HG03432 (cell line): ENCODE measurements around the gene GPC6.

Experiments used
- ATAC-seq: cut with Tn5 transposase; IDR thresholded peaks from one replicate; pipeline ENCODE4 v1.9.1; 2021; ENCODE audit warnings: mild to moderate bottlenecking, moderate library complexity; ENCODE audit not compliant: unreplicated experiment

Gene GPC6

DNA sequence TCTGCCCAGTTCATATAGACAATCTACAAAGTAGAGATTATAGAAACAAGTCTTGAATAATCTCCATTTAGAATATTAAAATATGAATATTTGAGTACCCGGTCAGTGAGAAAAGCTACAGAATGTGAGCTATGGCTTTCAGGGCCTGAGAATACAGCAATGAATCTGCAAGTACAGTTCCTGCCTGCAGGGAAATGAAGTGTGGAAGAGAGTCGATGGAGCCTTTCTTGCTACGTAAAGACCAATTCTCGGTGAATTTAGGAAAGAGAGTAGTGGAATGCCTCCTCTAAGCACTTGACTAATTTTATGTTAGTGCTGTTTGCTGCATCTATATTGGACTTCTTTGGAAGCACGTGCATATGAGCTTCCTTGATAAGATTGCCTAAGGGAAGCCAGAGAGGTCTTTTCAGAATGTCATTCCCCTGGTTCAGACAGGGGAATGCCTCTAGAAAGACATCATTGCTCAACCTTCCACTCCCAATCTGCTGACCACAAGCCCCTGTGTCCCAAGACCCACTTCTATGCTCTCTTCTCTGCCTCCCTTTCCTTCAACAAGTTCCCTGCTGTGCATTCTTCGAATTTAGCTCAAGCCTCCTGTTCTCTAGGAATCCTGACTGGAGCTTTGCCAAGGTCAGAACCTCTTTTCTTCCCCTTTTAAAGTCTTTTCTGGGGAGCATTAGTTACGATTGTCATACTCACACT, 41.9 kb downstream of the GPC6 start:
- no peak for ATAC-seq

DNA sequence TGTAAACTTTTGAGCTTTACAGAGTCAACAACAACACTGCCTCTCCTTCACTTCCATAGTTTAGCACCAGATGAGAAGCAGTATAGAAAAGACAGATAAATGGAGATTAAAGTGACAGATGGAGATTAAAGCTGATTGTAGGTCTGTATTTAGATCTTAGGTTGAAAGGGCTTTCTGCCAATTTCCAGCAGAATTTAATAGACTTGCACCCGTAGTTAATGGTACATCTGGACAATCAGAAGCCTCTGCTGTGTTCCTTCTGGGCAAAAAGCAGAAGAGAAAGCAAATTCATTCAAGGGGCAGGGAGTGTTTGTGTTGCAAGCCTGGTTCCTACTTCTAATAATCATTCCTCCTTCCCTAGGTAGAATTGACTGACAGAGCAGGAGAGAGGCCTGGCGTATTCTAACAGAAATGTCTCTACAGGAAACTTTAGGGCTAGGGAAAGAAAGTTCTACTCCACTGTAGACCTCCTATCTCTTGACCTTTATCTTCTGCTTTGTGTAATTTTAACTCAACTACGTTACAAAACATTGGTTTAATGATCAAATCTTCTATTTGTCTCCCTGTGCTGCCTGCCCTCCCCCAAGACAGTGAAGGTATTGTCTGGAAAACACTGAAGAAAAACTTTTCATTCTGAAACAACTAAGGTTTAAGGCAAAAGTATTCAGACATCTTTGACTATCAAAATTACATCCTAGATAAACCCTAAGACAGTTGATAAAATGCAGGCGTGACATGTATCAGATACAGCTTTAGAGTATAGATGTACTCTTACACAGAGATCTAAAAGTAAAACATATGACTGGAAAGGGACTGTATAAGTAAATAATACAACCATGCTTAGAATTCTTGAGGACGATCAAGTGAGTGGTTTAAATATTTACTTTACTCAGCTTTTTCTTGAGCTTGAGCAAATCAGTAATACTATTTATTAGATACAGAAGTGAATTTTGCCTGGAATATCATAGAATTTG, 44.4 kb downstream of the GPC6 start:
- no peak for ATAC-seq

DNA sequence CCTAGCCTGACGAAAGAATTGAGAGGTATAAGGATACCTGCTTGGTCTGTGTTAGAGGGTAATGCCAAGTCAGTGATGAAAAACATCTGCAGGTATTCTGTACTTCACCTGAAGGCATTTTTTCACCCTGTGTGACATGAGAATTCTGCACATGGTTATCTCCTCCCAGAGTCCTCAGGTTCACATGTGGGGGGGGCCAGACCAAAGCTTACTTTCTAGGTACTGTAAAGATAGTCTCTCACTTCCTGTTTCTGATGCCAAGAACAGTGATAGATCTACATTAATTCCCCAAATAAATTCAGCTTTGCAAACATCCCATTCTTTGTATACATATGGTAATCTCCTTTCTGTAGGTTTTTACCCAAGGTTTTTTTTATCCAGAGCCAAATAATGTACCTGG, 53.4 kb downstream of the GPC6 start:
- no peak for ATAC-seq

DNA sequence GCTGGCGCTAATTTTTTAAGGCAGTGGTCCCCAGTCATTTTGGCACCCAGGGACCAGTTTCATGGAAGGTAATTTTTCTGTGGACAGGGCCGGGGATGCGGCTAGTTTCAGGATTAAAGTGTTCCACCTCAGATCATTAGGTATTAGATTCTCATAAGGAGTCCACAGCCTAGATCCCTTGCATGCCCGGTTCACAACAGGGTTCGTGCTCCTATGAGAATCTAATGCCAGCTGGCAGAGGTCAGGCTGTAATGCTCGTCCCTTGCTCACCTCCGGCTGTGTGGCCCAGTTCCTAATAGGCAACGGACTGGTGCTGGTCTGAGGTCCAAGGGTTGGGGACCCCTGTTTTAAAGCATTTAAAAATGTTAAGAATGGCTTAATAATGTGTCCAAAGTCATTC, 54.1 kb downstream of the GPC6 start:
- no peak for ATAC-seq

DNA sequence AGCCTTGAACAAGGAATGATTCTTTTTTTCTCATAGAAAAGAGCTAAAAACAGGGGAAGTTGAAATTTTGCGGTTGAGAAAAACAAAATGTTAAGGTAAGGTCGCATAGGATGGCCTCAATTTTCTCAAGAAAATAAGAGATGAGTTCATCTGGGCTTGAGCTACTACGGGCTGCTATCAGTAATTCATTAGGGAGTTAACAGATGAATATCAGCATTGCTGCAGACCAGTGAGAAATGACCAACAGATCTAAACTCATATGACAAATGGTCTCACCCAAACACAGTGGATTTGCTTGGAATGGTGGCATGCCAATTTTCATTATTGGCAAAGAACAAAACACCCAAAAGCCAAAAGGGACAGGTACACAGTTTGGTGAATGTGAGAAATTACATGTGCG, 56.6 kb downstream of the GPC6 start:
- no peak for ATAC-seq

DNA sequence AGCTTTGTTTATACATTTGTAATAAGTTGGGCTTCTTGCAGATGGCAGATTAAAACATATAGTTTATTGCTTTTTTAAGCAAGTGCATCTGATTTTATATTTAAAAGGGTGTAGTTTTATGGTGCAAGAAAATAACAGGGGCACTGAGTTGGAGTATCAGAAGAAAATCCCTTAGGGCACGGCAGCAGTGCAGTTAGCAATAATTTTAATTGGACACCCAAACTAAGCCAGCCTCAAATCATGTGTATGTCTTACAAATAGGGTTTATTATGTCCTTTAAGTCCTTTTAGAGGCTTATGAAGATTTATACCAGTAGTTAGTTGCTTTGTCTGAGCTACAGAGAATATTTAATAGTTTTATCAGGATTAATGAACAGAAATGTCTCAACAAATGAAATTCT, 57.5 kb downstream of the GPC6 start:
- no peak for ATAC-seq

DNA sequence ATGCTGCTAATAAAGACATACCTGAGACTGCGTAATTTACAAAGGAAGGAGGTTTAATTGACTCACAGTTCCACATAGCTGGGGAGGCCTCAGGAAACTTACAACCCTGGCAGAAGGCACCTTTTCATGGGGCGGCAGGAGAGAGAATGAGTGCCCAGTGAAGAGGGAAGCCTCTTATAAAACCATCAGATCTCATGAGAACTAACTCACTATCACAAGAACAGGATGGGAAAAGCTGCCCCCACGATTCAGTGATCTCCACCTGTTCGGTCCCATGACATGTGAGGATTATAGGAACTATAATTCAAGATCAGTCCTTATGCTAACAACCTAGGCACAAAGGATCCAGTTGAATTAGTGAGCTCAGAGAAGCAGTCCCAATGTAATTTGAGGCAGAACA, 59.4 kb downstream of the GPC6 start:
- ATAC-seq: no peak

DNA sequence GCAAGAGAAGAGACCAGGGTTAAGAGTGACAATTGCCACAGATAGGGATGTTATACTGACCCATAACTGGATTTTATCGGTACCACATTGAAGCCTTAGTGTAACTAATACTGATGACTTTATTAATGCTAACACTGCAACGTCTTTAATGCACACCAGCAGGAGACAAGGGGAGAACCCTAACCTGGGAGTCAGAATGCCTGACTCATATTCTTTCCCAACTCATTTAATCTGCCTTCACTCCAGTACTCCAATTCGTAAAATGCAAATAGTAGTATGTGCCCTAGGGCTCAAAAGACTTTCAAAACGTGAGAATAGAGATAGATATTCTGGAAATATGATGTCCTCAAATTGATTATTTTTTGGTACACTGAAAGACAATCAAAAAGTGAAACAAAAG, 62.4 kb downstream of the GPC6 start:
- ATAC-seq: no peak

DNA sequence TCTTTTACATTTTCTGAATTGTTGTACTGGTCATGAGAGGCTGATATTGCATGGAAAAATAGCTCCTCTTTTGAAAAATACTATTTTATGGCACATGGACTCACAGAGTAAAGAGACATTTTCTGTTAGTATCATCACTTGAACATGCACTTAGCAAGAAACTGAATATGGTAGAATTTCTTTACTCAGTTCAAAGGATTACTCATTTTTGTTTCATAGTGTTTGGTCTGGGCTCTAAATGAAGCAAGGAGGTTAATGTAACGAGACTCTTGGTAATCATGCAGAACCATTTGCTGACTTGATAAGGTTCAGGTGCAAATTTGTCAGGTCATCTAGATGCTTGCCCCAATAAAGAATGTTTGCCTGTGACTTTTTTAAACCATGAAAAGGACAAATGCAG, 63.2 kb downstream of the GPC6 start:
- no peak for ATAC-seq

DNA sequence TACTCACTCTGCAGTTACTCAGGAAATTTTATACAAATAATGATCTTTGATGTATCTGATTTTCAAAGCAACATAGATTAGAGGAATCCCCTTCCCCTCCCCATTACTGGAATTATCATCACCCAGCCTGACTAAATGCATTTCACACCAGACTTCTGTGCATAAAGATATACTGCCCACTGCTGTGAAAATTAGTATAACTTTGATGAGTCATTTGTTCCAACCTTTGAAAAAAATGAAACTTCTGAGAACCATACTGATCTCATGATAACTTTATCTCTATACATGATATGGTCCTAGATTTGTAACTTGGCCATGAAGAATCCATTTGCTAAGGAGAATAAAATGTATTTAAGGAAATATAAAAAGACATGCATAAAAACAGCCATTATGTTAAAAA, 63.9 kb downstream of the GPC6 start:
- no peak for ATAC-seq

DNA sequence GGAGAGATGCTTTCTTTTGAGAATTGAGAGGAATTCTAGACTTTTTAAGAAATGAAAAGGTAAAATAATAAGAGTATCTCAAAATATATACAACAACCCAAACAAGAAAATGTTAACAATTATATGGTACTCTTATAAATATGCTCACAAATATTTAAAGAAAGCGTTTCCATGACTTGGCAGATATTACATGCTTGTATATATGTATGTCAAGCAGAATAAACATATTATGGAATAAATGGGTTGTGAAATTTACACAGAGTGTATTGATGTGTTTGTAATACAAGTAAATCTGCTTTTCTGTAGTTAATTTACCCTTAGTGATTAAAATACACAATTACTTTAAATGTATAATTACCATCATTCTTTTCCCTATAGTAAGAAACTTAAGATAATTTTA, 65.8 kb downstream of the GPC6 start:
- no peak for ATAC-seq

DNA sequence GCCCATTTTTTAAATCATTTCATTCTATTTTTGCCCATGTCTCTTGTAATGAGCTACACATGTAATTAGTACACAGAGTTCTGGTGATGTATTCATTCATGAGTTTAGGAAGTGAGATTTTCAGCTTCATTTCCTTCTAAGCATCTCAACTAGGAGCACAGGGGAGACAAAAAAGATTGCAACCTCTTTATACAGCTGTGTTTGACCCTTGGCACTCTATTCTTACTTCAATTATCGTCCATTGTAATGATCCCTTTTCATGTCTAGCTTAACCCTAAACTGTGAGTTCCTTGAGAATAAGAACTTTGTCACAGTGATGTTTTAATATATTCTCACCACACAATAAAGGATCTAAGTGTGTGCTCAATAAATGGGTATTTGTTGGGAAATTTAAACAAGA, 67.1 kb downstream of the GPC6 start:
- ATAC-seq: no peak

DNA sequence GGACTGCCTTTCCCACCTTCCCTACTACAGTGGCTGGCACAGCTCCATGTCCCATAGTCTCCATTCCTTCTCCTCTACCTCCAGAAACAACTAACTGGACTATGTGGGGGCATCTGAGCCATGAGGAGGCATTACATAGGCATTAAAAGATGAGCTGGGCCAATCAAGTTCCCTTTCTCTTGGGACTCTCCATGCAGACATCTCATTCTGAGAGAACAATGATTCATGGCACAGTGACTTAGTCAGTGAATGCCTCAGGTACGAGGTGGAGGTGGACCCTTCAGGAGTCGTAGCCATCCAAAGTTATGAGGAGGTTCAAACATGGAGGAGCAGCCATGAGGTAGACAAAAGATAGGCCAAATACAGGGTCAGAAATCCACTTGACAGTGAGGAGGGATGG, 70.0 kb downstream of the GPC6 start:
- no peak for ATAC-seq

DNA sequence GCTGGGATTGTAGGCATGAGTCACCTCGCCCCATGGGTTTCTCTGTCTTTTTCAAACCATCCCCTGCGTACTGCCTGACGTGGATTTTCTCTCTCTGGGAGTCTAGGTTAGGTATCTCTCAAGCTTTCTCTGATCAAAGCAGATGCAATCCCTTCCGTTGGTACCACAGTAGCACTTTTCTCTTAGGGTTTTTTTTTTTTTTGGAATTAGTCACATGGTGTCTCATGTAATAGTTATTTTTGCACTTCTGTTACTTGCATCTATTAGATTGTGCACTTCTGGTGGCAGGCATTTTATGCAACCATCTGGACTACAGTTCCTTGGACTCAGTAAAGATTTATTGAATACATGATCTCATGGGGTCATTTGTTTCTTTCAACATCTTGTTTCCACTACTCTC, 72.1 kb downstream of the GPC6 start:
- ATAC-seq: no peak

DNA sequence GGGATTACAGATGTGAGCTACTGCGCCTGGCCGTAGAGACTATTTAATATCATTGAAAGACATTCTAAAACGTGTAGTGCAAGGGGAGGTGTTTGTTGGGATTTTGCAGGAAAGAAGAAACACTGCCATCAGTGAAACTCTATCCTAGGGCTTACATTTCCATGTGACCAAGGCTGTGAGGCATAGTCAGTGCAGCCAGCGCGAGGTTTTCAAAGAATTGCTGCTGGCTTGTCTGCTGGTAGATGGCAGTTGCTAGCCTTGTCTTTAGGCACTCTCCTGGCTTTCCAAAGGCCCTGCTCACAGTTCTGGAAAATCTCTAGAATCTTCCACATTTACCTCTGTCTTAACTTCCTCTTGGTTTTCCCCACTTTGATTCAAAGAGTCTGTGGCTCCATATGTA, 77.5 kb downstream of the GPC6 start:
- no peak for ATAC-seq

DNA sequence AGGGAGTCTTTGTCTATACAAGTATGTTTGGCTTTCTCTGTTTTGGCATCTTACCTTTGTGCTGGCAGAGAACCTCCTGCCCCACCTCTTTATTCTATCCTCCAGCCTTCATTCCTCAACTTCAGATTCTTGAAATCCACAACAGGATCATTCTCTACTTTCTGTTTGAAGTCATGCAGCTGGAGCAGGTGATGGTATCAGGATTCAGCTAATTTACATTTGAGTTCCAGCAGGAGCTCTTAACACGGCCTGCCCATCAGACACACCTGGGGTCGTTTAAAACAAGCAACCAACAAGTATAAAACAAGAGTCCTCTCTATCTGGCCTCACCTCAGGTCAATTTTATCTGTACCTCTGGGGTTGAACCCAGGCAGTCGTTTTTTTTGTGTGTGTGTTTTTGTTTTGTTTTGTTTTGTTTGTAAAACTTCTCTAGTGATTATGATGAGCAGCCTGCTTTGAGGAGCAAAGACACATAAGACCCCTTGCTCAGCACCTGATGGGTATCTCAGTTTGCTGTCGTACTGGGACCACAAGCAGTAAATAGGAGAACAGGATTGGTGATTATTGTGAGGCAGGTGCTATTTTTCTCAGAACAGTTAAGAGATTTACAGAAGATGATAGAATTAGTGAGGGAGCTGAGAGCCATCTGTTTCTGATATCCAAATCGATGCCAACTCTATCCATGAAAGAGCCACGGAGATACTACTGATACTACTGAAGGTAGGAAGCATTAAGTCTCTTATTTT, 78.4 kb downstream of the GPC6 start:
- ATAC-seq: no peak

DNA sequence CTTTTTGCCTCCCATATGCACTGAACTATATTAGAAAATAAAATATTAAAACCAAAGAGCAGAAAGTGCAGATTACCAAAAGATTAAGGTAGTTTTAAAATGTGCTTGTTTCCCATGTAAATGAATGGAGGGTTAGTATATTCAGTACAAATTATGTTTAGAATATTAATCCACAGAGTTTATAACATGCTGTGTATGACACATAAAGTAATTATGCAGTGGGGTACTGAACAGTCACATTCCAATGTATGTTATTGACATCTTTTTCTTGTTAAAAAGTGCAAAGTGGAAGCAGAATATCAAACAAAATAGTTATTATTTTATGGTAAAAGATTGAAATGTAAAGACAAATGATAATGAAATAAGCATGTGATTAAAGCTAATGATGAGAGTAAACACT, 79.3 kb downstream of the GPC6 start:
- no peak for ATAC-seq

DNA sequence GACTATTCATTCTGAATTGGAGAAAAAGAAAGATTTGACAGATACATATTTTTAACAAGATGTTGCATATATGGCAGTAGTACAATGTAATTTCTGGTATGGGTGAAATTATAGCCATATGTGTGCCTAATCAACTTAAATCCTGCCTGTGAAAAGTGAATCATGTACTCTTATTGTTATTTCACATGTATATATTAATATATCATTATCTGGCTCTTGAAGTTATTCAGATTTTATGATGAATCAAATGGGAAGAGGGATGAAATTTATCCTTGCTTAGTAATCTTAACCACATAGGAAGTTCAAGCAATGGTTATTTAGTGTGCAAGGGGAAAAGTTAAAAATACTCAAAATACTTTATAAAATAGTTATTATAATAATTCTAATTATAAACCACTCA, 80.5 kb downstream of the GPC6 start:
- ATAC-seq: no peak

DNA sequence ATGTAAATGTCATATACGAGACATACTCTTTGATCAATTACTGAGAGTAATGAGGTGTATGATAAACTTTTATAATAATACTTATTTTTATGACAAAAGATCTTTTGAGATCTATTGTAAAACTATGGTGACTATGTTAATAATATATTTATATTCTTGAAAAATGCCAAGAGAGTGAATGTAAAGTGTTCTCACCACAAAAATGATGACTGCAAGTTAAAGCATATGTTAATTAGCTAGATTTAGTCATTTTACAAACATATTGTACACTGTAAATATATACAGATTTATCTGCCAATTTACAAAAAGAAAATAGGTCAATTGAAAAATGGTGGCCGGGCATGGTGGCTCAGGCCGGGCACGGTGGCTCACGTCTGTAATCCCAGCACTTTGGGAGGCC, 81.0 kb downstream of the GPC6 start:
- ATAC-seq: no peak

DNA sequence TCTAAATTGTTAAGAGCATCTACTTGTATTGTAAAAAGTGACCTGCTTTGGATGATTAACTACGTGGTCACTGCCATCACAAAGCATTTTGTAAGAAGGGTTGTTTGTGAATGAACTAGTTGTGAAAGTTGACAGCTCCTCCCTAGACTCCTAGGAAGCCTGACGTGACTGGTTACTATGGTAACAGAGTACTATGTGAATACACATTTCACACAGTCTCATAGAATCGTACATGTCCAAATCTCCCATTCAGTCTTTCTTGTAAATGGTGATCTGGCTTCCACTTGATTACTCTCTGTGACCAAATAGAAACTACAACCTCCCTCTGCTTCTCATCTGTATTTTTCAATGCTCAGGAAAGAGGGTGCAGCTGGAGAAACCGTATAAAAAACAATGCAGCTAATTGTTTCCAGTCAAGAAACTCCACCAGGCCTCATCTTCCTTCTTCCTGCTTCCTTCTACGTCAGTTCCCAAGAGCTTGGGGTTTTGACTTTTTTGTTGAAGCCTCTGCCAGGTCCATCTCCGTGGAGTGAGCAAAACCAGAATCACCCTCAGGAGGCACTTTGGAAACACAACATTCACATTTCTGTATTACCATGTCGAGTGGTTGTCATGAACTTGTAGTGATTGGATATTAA, 83.4 kb downstream of the GPC6 start:
- no peak for ATAC-seq

DNA sequence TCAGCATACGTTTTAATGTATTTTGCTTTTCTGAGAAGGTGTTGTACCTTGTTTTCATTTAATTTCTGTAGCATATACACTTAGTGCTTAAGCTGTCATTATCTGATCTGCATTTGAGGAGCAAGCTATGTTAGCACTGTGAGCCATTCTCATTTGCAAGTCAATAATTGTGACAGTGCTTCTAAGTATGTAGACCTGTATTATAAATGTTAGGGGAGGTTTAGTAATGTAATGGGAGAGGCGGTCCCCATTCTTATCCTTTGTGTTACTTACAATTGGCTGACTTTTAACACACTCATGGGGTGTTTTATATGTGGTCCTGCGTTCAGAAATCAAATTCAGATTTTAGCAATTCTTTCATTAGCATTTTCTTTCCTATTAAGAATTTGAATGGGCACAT, 90.2 kb downstream of the GPC6 start:
- no peak for ATAC-seq
